Measurements from ENCODE around the gene CC2D1A.

CC2D1A gene

GRCh38 chr19:13877303-13877702 is 28.7 kb upstream of the CC2D1A start:
- no peak overlapping the region for H3K4me3 ChIP-seq (replicated peaks; ENCODE audit: low read depth, low read length)
- TF ChIP-seq CTCF (IDR thresholded peaks at IDR 0.05; ENCODE audit: low read length, missing control alignments), result no peak
- DNase-seq (ENCODE audit: low read depth), result no peak

- DNase-seq (ENCODE audit: low read depth), result peak; percentile 96
- TF ChIP-seq CTCF (IDR thresholded peaks at IDR 0.05; ENCODE audit: low read length, missing control alignments), result peak; percentile 97
- no peak overlapping the region for H3K4me3 ChIP-seq (replicated peaks; ENCODE audit: low read depth, low read length)
Measured at GRCh38 chr19:13880059-13881043, 25.6 kb upstream of the CC2D1A start.

DNA sequence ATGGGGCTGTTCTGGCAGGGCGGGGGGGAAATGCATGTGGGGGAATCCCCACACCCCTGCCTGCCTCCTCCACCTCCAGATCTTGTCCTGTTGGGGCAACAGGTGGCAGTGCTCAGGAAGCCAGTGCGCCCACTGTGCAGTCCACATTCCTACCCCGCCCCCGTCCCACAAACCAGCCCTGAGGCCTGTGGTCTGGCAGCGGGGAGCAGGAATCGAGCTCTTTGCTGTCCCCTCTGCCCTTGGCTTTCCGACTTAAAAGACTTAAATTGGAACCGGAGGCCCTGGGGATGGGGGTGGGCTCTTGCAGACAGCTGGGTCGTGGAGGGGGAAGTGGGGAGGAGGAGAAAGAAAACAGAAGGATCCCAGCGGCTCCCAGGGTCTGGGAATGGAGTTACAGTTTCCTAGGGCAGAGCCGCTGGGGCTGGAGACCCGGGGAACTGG is 24.7 kb upstream of the CC2D1A start:
- DNase-seq (ENCODE audit: low read depth), result no peak
- no peak overlapping the region for H3K4me3 ChIP-seq (replicated peaks; ENCODE audit: low read depth, low read length)
- no peak for TF ChIP-seq CTCF (IDR thresholded peaks at IDR 0.05; ENCODE audit: low read length, missing control alignments)

GRCh38 chr19:13881692-13882418 is 24.1 kb upstream of the CC2D1A start:
- TF ChIP-seq CTCF (IDR thresholded peaks at IDR 0.05; ENCODE audit: low read length, missing control alignments), result no peak
- H3K4me3 ChIP-seq (replicated peaks; ENCODE audit: low read depth, low read length), result no peak overlapping the region
- no peak for DNase-seq (ENCODE audit: low read depth)

- TF ChIP-seq CTCF (IDR thresholded peaks at IDR 0.05; ENCODE audit: low read length, missing control alignments), result no peak
- no peak overlapping the region for H3K4me3 ChIP-seq (replicated peaks; ENCODE audit: low read depth, low read length)
- no peak for DNase-seq (ENCODE audit: low read depth)
Measured at GRCh38 chr19:13882419-13882795, 23.6 kb upstream of the CC2D1A start.

DNA sequence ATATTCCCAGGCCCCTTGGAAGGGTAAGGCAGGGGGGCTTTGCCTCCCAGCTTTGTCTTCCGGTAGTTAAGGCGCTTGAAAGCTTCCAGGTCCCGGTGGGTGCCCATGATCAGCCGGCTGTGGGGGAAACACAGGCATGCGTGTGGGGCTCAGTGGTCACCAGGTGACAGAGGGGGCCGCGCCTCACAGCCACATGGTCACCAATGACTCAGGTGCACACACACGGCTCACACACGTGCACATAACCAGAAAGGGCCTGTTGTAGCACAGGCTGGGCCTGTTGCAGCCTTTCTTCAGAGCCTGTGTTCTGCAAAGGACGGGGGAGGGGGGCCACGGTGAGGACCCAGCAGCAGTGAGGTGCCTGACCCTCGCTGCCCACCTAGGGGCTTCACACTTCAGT is 23.2 kb upstream of the CC2D1A start:
- no peak for DNase-seq (ENCODE audit: low read depth)
- TF ChIP-seq CTCF (IDR thresholded peaks at IDR 0.05; ENCODE audit: low read length, missing control alignments), result no peak
- no peak overlapping the region for H3K4me3 ChIP-seq (replicated peaks; ENCODE audit: low read depth, low read length)

Measured in fibroblast of pulmonary artery (primary cell).